Liver (tissue), 3 donors: ENCODE measurements around the gene RALY.

ENCODE experiments used
- FOXA1 ChIP-seq: IDR thresholded peaks from 2 replicates; pipeline ENCODE4 v1.6.1; 2016; ENCODE audit warnings: antibody characterized with exemption
- GABPA ChIP-seq, 2 donors: IDR thresholded peaks in 1 of 2; conservative IDR thresholded peaks in 1 of 2; 2 replicates each; pipeline ENCODE4 v1.6.1; 2016; ENCODE audit warnings: antibody characterized with exemption in 2 of 2, mild to moderate bottlenecking in 1 of 2, moderate library complexity in 1 of 2
- JUND ChIP-seq, 2 donors: IDR thresholded peaks; 2 replicates each; pipeline ENCODE4 v1.6.1; 2016; ENCODE audit warnings: antibody characterized with exemption in 2 of 2
- RAD21 ChIP-seq, 2 donors: IDR thresholded peaks; 2 replicates each; pipeline ENCODE4 v1.6.1; 2016; ENCODE audit warnings: antibody characterized with exemption in 2 of 2, mild to moderate bottlenecking in 2 of 2
- TAF1 ChIP-seq: conservative IDR thresholded peaks from 2 replicates; pipeline ENCODE4 v1.6.1; 2016; ENCODE audit warnings: antibody characterized with exemption, mild to moderate bottlenecking
- ZBTB33 ChIP-seq: IDR thresholded peaks from 2 replicates; pipeline ENCODE4 v1.6.1; 2016; ENCODE audit warnings: antibody characterized with exemption
- TF ChIP-seq, protein P1 (sequence below): fragments of 150-350 bp; IDR thresholded peaks from 2 replicates; pipeline ENCODE4 v1.5.1; 2017; ENCODE audit warnings: improper control_type of control experiment, low read depth, low read length; ENCODE audit not compliant: missing input control
- donor health status: healthy.
- donor health status: healthy.

GRCh38 chr20:34018166-34018565 is 24.5 kb downstream of the RALY start:
- TF ChIP-seq, protein P1, sequence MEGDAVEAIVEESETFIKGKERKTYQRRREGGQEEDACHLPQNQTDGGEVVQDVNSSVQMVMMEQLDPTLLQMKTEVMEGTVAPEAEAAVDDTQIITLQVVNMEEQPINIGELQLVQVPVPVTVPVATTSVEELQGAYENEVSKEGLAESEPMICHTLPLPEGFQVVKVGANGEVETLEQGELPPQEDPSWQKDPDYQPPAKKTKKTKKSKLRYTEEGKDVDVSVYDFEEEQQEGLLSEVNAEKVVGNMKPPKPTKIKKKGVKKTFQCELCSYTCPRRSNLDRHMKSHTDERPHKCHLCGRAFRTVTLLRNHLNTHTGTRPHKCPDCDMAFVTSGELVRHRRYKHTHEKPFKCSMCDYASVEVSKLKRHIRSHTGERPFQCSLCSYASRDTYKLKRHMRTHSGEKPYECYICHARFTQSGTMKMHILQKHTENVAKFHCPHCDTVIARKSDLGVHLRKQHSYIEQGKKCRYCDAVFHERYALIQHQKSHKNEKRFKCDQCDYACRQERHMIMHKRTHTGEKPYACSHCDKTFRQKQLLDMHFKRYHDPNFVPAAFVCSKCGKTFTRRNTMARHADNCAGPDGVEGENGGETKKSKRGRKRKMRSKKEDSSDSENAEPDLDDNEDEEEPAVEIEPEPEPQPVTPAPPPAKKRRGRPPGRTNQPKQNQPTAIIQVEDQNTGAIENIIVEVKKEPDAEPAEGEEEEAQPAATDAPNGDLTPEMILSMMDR, result no peak
- TF ChIP-seq TAF1 (no peak), ZBTB33 (no peak), RAD21 (IDR thresholded peaks at IDR 0.05) (no peak), GABPA (IDR thresholded peaks at IDR 0.05 in 1 of 2, conservative IDR thresholded peaks at IDR 0.05 in 1 of 2) (no peak), JUND (IDR thresholded peaks at IDR 0.05) (no peak), FOXA1 (no peak)
